ENCODE data around the gene SH2D2A. TPM values are rescaled to one million over a fixed set of nuclear protein-coding genes. Genes with fewer than 3 reads are reported as not detected.

The SH2D2A gene
- total RNA-seq, 1 experiment from 2014 or later = 4.0 TPM

DNA sequence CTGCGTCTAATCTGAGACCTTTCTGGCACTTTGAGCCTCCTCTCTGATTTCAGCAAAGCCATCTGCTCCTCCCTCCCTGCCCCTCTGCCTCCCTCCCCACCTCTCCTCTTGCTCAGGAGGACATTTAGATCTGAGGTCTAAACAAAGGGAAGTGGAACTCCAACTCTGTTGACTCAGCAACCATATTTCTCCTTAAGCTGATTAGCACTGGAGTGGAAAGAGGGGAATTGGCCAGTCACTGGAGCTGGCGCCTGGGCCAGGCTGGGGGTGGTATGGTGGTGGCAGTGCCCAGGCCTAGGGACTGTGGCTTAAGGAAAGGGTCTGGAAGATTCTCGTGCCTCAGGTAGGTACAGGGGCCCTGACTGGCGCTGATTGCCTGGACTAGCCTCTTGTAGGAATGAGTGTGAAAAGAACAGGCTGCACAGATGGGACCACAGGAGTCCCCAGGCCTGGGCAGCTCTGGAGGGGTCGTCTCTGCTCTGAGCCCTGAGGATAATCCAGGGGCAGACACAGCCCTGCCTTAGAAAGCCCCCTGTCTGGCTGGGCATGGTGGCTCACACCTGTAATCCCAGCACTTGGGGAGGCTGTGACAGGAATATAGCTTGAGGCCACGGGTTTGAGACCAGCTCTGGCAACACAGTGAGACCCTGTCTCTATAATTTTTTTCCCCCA is 11.9 kb downstream of the SH2D2A start:
- Histone ChIP-seq H4K20me1 (ENCODE audit: insufficient read depth) (peaks cover 4% of the 10 kb centered on the region; the same call in 1 of the 2 replicates), H3F3A (ENCODE audit: insufficient read depth, low read depth) (no peaks in the 10 kb centered on the region; the same call in none of the 2 replicates), H3K4me1 (replicated peaks; ENCODE audit: insufficient read depth) (no peaks in the 10 kb centered on the region), H3K79me2 (ENCODE audit: low read depth) (no peaks in the 10 kb centered on the region), H3K27ac (no peak overlapping the region), H3K9me2 (ENCODE audit: insufficient read depth) (no peaks in the 10 kb centered on the region), H3K9me3 (ENCODE audit: insufficient read depth, low read depth) (no peaks in the 10 kb centered on the region), H2AFZ (no peak overlapping the region), H3K4me2 (no peak overlapping the region), H3K36me3 (ENCODE audit: low read depth) (no peaks in the 10 kb centered on the region), H3K4me3 (no peak overlapping the region), H3K27me3 (ENCODE audit: insufficient read depth, low read depth) (no peaks in the 10 kb centered on the region)
- POLR2A ChIA-PET (ENCODE audit: unreplicated experiment) = no interaction called here
- no peak for DNase-seq
- TF ChIP-seq, protein P1, sequence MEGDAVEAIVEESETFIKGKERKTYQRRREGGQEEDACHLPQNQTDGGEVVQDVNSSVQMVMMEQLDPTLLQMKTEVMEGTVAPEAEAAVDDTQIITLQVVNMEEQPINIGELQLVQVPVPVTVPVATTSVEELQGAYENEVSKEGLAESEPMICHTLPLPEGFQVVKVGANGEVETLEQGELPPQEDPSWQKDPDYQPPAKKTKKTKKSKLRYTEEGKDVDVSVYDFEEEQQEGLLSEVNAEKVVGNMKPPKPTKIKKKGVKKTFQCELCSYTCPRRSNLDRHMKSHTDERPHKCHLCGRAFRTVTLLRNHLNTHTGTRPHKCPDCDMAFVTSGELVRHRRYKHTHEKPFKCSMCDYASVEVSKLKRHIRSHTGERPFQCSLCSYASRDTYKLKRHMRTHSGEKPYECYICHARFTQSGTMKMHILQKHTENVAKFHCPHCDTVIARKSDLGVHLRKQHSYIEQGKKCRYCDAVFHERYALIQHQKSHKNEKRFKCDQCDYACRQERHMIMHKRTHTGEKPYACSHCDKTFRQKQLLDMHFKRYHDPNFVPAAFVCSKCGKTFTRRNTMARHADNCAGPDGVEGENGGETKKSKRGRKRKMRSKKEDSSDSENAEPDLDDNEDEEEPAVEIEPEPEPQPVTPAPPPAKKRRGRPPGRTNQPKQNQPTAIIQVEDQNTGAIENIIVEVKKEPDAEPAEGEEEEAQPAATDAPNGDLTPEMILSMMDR (conservative IDR thresholded peaks at IDR 0.05) = no peak
- no peak for TF ChIP-seq EZH2 (IDR thresholded peaks at IDR 0.05; ENCODE audit: low read depth)
- CTCF ChIA-PET = no interaction called here
- intact Hi-C loops (cut with micrococcal nuclease; ENCODE audit: unreplicated experiment) = no loop called here
- BruUV-seq (replicated peaks) = no TSS peak

DNA sequence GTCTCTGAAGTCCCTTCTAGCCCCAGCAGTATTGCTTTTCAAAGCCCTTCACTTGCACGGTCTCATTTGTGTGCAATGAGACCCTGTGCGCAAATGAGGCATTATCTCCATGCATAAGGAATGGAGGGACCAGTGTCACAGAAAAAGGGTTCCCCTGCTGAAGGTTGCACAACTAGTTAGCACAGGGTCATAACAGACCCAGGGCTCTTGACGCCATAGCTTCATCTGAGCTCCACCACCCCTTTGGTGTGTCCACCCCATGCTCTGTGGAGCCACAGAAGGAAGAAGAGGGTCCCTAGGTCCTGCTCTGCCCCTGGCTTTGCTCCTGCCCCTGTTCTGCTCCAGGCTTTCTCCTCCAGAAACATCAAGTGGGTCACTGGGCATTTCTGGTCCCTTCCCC is 12.6 kb downstream of the SH2D2A start:
- H3K9me2 ChIP-seq (ENCODE audit: insufficient read depth) = no peaks in the 10 kb centered on the region
- no peak overlapping the region for H2AFZ ChIP-seq
- H3K4me1 ChIP-seq (replicated peaks; ENCODE audit: insufficient read depth) = no peaks in the 10 kb centered on the region
- intact Hi-C loops (cut with micrococcal nuclease; ENCODE audit: unreplicated experiment) = no loop called here
- no peak overlapping the region for H3K4me2 ChIP-seq
- no peaks in the 10 kb centered on the region for H3K27me3 ChIP-seq (ENCODE audit: insufficient read depth, low read depth)
- H3K27ac ChIP-seq = no peak overlapping the region
- H3K36me3 ChIP-seq (ENCODE audit: low read depth) = no peaks in the 10 kb centered on the region
- H3K79me2 ChIP-seq (ENCODE audit: low read depth) = no peaks in the 10 kb centered on the region
- no peaks in the 10 kb centered on the region for H3K9me3 ChIP-seq (ENCODE audit: insufficient read depth, low read depth)
- no peaks in the 10 kb centered on the region; the same call in none of the 2 replicates for H3F3A ChIP-seq (ENCODE audit: insufficient read depth, low read depth)
- TF ChIP-seq, protein P1 (conservative IDR thresholded peaks at IDR 0.05) = no peak
- TF ChIP-seq EZH2 (IDR thresholded peaks at IDR 0.05; ENCODE audit: low read depth) = no peak
- ChIA-PET POLR2A (ENCODE audit: unreplicated experiment) (no interaction called here), CTCF (no interaction called here)
- no TSS peak for BruUV-seq (replicated peaks)
- DNase-seq = no peak
- H3K4me3 ChIP-seq = no peak overlapping the region
- H4K20me1 ChIP-seq (ENCODE audit: insufficient read depth) = peaks cover 4% of the 10 kb centered on the region; the same call in 1 of the 2 replicates

DNA sequence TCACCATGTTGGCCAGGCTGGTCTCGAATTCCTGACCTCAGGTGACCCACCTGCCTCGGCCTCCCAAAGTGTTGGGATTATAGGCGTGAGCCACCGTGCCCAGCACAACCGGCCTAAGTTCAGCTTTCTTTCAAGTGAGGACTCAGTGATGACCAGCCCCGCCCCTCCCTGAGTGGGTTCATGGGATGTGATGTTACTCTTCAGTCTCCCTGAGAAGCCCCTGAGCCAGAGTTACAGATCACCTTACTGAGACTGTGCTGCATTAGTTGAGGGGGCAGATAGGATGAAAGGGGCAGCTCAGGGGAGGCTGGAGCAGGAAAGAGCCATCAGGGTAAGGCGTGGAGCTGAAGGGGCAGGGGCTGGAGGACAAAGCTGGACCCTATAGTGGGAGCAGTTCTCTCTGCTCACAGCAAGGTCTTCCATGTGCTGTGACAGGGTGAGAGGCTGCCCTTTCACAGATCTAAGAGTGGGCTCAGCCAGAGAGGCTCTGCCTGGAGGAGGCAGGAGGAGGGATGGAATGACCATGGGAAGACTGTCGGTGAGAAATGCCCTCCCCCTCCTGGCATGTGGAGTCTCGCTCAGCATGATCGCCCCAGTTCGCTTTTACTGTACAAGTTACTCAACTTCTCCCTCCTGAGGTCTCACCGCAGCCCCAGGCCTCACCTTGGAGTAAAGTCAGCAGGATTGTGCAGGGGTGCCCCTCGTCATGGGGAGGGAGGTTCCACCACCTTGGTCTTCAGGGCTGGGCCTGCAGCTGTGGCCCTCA is 13.4 kb downstream of the SH2D2A start:
- H3K4me3 ChIP-seq = no peak overlapping the region
- CTCF ChIA-PET = no interaction called here
- no peak overlapping the region for H3K27ac ChIP-seq
- H3K4me2 ChIP-seq = no peak overlapping the region
- H3K36me3 ChIP-seq (ENCODE audit: low read depth) = peaks cover 2% of the 10 kb centered on the region; the same call in 1 of the 2 replicates
- H3F3A ChIP-seq (ENCODE audit: insufficient read depth, low read depth) = no peaks in the 10 kb centered on the region; the same call in none of the 2 replicates
- no peaks in the 10 kb centered on the region for H3K9me3 ChIP-seq (ENCODE audit: insufficient read depth, low read depth)
- H3K4me1 ChIP-seq (replicated peaks; ENCODE audit: insufficient read depth) = no peaks in the 10 kb centered on the region
- no peaks in the 10 kb centered on the region for H3K27me3 ChIP-seq (ENCODE audit: insufficient read depth, low read depth)
- peaks cover 6% of the 10 kb centered on the region for H4K20me1 ChIP-seq (ENCODE audit: insufficient read depth)
- TF ChIP-seq, protein P1 (conservative IDR thresholded peaks at IDR 0.05) = no peak
- TF ChIP-seq EZH2 (IDR thresholded peaks at IDR 0.05; ENCODE audit: low read depth) = no peak
- no peaks in the 10 kb centered on the region for H3K79me2 ChIP-seq (ENCODE audit: low read depth)
- H3K9me2 ChIP-seq (ENCODE audit: insufficient read depth) = no peaks in the 10 kb centered on the region
- no TSS peak for BruUV-seq (replicated peaks)
- intact Hi-C loops (cut with micrococcal nuclease; ENCODE audit: unreplicated experiment) = no loop called here
- no peak for DNase-seq
- POLR2A ChIA-PET (ENCODE audit: unreplicated experiment) = no interaction called here
- no peak overlapping the region for H2AFZ ChIP-seq

All from PC-9 (cell line).